IPS-NIHi7 (cell line): Measurements from ENCODE around the gene WNK2.
A peak's percentile ranks its signal among the peaks of the same experiment; 100 is the strongest.
"Not testable (repeated sequence)": the region's sequence is repeated elsewhere in the genome, so short reads cannot be mapped to it uniquely, and the experiment has no call there.

Experiments used
- DNase-seq: peaks from one replicate; pipeline ENCODE4 v3.0.0; 2012; ENCODE audit warnings: mixed read lengths; ENCODE audit errors: extremely low spot score

Gene WNK2

GRCh38 chr9:93307468-93308157 is 123.7 kb downstream of the WNK2 start:
- peak; percentile 10 for DNase-seq

- DNase-seq: peak; percentile 7
Measured at GRCh38 chr9:93308158-93308602, 124.2 kb downstream of the WNK2 start.

- DNase-seq: peak; percentile 6
Measured at GRCh38 chr9:93308676-93309075, 124.7 kb downstream of the WNK2 start.

GRCh38 chr9:93309889-93310425 is 126.0 kb downstream of the WNK2 start:
- DNase-seq: peak; percentile 6

- DNase-seq: no peak
Measured at GRCh38 chr9:93315118-93315517, 131.2 kb downstream of the WNK2 start.

GRCh38 chr9:93315960-93316359 is 132.0 kb downstream of the WNK2 start:
- DNase-seq: no peak

- peak; percentile 7 for DNase-seq
Measured at GRCh38 chr9:93316726-93317494, 133.0 kb downstream of the WNK2 start.

- no peak for DNase-seq
Measured at GRCh38 chr9:93317495-93318094, 133.7 kb downstream of the WNK2 start.

GRCh38 chr9:93318480-93318879 is 134.5 kb downstream of the WNK2 start:
- no peak for DNase-seq

- peak; percentile 7 for DNase-seq
Measured at GRCh38 chr9:93319301-93319991, 135.5 kb downstream of the WNK2 start.

- no peak for DNase-seq
Measured at GRCh38 chr9:93319992-93320500, 136.1 kb downstream of the WNK2 start.

GRCh38 chr9:93320591-93321219 is 136.8 kb downstream of the WNK2 start:
- peak; percentile 7 for DNase-seq

GRCh38 chr9:93321220-93321610 is 137.3 kb downstream of the WNK2 start:
- DNase-seq: peak; percentile 8

GRCh38 chr9:93323446-93323954 is 139.6 kb downstream of the WNK2 start:
- not testable (repeated sequence) for DNase-seq

GRCh38 chr9:93324191-93324834 is 140.4 kb downstream of the WNK2 start:
- DNase-seq: no peak

- DNase-seq: no peak
Measured at GRCh38 chr9:93325307-93326035, 141.5 kb downstream of the WNK2 start.

- DNase-seq: no peak
Measured at GRCh38 chr9:93326056-93326455, 142.1 kb downstream of the WNK2 start.

GRCh38 chr9:93326654-93327053 is 142.7 kb downstream of the WNK2 start:
- no peak for DNase-seq

- no peak for DNase-seq
Measured at GRCh38 chr9:93329629-93330280, 145.8 kb downstream of the WNK2 start.
